WTC11 (cell line): ENCODE results near the gene WWOX.

Experiments used
- CTCF ChIP-seq: fragments of 200-600 bp; IDR thresholded peaks from 2 replicates; pipeline ENCODE4 v1.8.0; 2022; ENCODE audit warnings: antibody characterized with exemption
- E2F1 ChIP-seq: sonication (generic); formaldehyde crosslinking; IDR thresholded peaks from 2 replicates; pipeline ENCODE4 v1.8.0; 2022; ENCODE audit warnings: mild to moderate bottlenecking, missing genetic modification reagents
- ESRRA ChIP-seq: sonication (generic); formaldehyde crosslinking; IDR thresholded peaks from 2 replicates; pipeline ENCODE4 v1.8.1; 2022; ENCODE audit warnings: mild to moderate bottlenecking, missing genetic modification reagents, borderline replicate concordance
- JUN ChIP-seq: sonication (generic); formaldehyde crosslinking; IDR thresholded peaks from 2 replicates; pipeline ENCODE4 v1.8.0; 2023; ENCODE audit warnings: mild to moderate bottlenecking, missing genetic modification reagents
- MLX ChIP-seq: sonication (generic); formaldehyde crosslinking; IDR thresholded peaks from 2 replicates; pipeline ENCODE4 v1.8.1; 2023; ENCODE audit warnings: mild to moderate bottlenecking, missing genetic modification reagents, moderate library complexity
- NFYB ChIP-seq: sonication (generic); formaldehyde crosslinking; conservative IDR thresholded peaks from 2 replicates; pipeline ENCODE4 v1.8.0; 2022; ENCODE audit warnings: low read depth, missing genetic modification reagents
- STAT6 ChIP-seq: sonication (generic); formaldehyde crosslinking; conservative IDR thresholded peaks from 2 replicates; pipeline ENCODE4 v1.8.1; 2023; ENCODE audit warnings: mild to moderate bottlenecking, low read depth, missing genetic modification reagents, moderate library complexity
- TCF7 ChIP-seq: sonication (generic); formaldehyde crosslinking; IDR thresholded peaks from 2 replicates; pipeline ENCODE4 v1.8.0; 2022; ENCODE audit warnings: mild to moderate bottlenecking, low read depth, missing genetic modification reagents, moderate library complexity
- TEAD4 ChIP-seq: sonication (generic); formaldehyde crosslinking; IDR thresholded peaks from 2 replicates; pipeline ENCODE4 v1.8.0; 2022; ENCODE audit warnings: mild to moderate bottlenecking, missing genetic modification reagents
- TF ChIP-seq, protein P1 (sequence below): sonication (generic); formaldehyde crosslinking; IDR thresholded peaks from 2 replicates; pipeline ENCODE4 v1.8.1; 2023; ENCODE audit warnings: mild to moderate bottlenecking, missing genetic modification reagents, moderate library complexity
- TF ChIP-seq, protein P2 (sequence below): sonication (generic); formaldehyde crosslinking; IDR thresholded peaks from 2 replicates; pipeline ENCODE4 v1.8.1; 2023; ENCODE audit warnings: mild to moderate bottlenecking, missing genetic modification reagents, borderline replicate concordance

DNA sequence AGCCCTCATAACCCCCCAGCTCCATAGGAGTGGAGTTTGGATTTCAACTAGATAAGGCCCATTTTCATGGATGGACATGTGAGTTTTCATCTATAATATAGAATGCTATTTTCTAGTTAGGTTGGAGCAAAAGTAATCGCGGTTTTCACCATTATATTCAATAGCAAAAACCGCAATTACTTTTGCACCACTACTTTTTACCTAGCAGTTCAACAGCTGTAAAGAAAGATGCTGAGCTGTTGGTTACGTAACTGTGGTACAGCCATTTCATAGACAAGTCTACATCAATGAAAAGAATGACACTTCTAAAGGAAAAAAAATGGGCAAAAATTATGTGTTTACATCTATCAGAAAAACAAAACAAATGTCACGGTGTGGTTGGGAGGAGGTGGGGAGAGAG lies 993.4 kb downstream of the WWOX start:
- TF ChIP-seq STAT6 (CRISPR knock-in tag) (no peak), NFYB (CRISPR knock-in tag) (no peak), TEAD4 (CRISPR knock-in tag) (no peak), CTCF (no peak), TCF7 (CRISPR knock-in tag) (no peak), E2F1 (CRISPR knock-in tag) (no peak), JUN (CRISPR knock-in tag) (no peak), MLX (CRISPR knock-in tag) (no peak), ESRRA (CRISPR knock-in tag) (no peak)
- TF ChIP-seq, protein P1, sequence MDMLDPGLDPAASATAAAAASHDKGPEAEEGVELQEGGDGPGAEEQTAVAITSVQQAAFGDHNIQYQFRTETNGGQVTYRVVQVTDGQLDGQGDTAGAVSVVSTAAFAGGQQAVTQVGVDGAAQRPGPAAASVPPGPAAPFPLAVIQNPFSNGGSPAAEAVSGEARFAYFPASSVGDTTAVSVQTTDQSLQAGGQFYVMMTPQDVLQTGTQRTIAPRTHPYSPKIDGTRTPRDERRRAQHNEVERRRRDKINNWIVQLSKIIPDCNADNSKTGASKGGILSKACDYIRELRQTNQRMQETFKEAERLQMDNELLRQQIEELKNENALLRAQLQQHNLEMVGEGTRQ (CRISPR knock-in tag): no peak
- TF ChIP-seq, protein P2, sequence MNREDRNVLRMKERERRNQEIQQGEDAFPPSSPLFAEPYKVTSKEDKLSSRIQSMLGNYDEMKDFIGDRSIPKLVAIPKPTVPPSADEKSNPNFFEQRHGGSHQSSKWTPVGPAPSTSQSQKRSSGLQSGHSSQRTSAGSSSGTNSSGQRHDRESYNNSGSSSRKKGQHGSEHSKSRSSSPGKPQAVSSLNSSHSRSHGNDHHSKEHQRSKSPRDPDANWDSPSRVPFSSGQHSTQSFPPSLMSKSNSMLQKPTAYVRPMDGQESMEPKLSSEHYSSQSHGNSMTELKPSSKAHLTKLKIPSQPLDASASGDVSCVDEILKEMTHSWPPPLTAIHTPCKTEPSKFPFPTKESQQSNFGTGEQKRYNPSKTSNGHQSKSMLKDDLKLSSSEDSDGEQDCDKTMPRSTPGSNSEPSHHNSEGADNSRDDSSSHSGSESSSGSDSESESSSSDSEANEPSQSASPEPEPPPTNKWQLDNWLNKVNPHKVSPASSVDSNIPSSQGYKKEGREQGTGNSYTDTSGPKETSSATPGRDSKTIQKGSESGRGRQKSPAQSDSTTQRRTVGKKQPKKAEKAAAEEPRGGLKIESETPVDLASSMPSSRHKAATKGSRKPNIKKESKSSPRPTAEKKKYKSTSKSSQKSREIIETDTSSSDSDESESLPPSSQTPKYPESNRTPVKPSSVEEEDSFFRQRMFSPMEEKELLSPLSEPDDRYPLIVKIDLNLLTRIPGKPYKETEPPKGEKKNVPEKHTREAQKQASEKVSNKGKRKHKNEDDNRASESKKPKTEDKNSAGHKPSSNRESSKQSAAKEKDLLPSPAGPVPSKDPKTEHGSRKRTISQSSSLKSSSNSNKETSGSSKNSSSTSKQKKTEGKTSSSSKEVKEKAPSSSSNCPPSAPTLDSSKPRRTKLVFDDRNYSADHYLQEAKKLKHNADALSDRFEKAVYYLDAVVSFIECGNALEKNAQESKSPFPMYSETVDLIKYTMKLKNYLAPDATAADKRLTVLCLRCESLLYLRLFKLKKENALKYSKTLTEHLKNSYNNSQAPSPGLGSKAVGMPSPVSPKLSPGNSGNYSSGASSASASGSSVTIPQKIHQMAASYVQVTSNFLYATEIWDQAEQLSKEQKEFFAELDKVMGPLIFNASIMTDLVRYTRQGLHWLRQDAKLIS: no peak
